Activated naive CD4-positive, alpha-beta T cell treated with anti-CD3 and anti-CD28 coated beads for 36 hours (primary cell): ENCODE measurements around the gene ADI1. TPM values are rescaled to one million over a fixed set of nuclear protein-coding genes. Genes with fewer than 3 reads are reported as not detected.
A peak's percentile ranks its signal among the peaks of the same experiment; 100 is the strongest.

Experiments used
- CTCF ChIA-PET: fragments of 350-600 bp; sonication (Branson Sonifier 250); formaldehyde crosslinking; loops from one replicate; lab custom pipeline; 2021; ENCODE audit warnings: antibody characterized with exemption; lab: Charles Lee
- DNase-seq: peaks from one replicate; pipeline ENCODE4 v3.0.0-alpha.2; 2020
- H3K27ac Mint-ChIP-seq: one replicate; pipeline ENCODE4 v1.8.0; 2021; ENCODE audit warnings: mild to moderate bottlenecking, mixed read lengths
- H3K27me3 Mint-ChIP-seq: one replicate; pipeline ENCODE4 v1.8.0; 2021; ENCODE audit warnings: low read depth, mixed read lengths
- H3K36me3 Mint-ChIP-seq: one replicate; pipeline ENCODE4 v1.8.0; 2021; ENCODE audit warnings: low read depth, mixed read lengths
- H3K4me1 Mint-ChIP-seq: one replicate; pipeline ENCODE4 v1.8.0; 2021; ENCODE audit warnings: low read depth, mixed read lengths
- H3K4me3 Mint-ChIP-seq: one replicate; pipeline ENCODE4 v1.8.0; 2021; ENCODE audit warnings: mild to moderate bottlenecking, moderate library complexity, mixed read lengths
- H3K9me3 Mint-ChIP-seq: one replicate; pipeline ENCODE4 v1.8.0; 2021; ENCODE audit warnings: mixed read lengths
- intact Hi-C: fragments of 100-400 bp; cut with micrococcal nuclease; formaldehyde crosslinking; loops from one replicate; pipeline ENCODE4 v1.15.1; 2023
- total RNA-seq, 2 experiments: library from RNA; stranded (reverse); gene quantifications; one replicate each; pipeline ENCODE4 v1.2.3, GENCODE V29; 2021

Gene ADI1
- total RNA-seq, 2 experiments from 2014 or later, result 45.6 to 49.8 TPM

DNA sequence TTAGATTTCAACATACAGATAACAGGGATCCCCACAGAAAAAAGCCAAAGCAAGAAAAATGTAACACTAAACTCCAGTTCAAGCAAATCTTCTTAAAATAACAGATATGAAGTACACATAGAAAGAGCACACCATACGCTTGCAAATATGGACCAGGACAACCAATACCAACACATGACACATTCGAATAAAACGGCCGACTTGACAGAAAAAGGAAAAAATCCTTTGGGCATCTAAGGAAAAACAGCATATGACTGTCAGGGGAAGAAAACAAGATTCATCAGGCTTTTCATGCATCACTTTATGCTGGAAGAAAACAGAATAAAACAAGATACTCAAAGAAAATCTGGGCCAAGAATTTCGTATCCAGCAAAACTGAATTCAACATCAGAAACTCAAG lies 22.8 kb upstream of the ADI1 start:
- CTCF ChIA-PET, result no interaction called here
- intact Hi-C loops, result no loop called here
- peak overlapping the region; percentile 31 for H3K27ac Mint-ChIP-seq
- no peaks in the 10 kb centered on the region for H3K27me3 Mint-ChIP-seq
- no peak for DNase-seq
- peaks cover 4% of the 10 kb centered on the region for H3K4me1 Mint-ChIP-seq
- no peaks in the 10 kb centered on the region for H3K9me3 Mint-ChIP-seq
- no peak overlapping the region for H3K4me3 Mint-ChIP-seq
- H3K36me3 Mint-ChIP-seq, result peaks cover 30% of the 10 kb centered on the region

DNA sequence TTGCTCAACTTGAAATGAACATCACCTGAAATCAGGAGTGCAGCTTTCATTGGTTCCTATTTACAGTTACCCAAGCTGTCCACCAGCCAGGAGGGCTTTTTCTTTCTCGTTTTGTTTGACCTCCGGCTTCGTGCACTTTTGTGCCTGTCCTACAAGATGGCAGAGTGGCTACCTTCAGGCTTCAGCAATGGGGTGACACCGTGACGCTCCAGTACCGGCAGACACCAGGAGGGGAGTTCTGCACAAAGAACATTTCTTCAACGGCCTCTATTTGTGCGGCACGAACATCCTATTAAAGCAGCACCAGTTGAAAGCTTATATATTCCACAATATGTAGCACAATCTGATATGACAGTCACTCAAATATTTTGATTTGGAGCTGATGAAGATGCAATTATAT lies 20.5 kb upstream of the ADI1 start:
- DNase-seq, result no peak
- intact Hi-C loops, result no loop called here
- peaks cover 23% of the 10 kb centered on the region for H3K36me3 Mint-ChIP-seq
- no peak overlapping the region for H3K4me3 Mint-ChIP-seq
- H3K27me3 Mint-ChIP-seq, result no peaks in the 10 kb centered on the region
- peaks cover 7% of the 10 kb centered on the region for H3K4me1 Mint-ChIP-seq
- no peak overlapping the region for H3K27ac Mint-ChIP-seq
- no peaks in the 10 kb centered on the region for H3K9me3 Mint-ChIP-seq
- CTCF ChIA-PET, result no interaction called here

DNA sequence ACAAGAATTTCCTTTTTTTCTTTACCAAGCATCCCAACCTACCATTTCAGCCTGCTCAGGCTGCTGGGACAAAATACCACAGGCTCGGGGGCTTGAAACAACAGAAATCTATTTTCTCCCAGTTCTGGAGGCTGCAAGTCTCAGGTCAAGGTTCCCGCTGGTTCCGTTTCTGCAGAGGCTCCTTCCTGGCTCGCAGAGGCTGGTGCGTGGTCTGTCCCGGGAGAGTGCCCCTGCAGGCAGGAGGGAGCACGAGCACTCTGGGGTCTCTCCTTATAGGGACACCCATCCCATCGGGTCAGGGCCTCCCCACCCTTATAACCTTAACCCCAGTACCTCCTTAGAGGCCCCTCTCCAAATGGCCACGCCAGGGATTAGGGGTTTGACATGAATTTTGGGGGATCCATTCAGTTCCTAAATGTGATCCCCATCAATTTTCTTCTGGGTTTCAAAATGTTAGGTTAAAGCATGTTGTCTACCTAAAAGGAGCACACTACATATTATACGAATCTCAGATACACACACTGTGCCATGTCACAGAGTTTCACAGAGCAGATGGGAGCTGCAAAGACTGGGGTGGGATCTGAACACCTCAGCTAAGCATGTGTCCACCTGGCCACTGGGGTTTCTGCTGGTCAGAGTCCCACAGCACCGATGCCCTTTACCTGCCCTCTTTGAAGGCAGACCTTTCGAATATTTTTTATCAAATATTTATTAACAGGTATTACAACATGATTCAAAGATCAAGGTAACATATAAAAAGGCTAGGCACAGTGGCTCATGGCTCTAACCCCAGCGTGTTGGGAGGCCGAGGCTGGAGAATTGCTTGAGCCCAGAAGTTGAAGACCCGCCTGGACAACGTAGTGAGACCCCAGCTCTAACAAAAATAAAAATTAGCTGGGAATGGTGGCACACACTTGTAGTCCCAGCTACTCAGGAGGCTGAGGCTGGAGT lies 17.6 kb upstream of the ADI1 start:
- DNase-seq, result no peak
- no peaks in the 10 kb centered on the region for H3K27me3 Mint-ChIP-seq
- CTCF ChIA-PET, result interaction anchor here (0.6 to 0.7 kb wide), 2 partner anchors 35 to 87 kb away, joined by 3 to 4 read pairs; no protein-coding TSS in a partner anchor
- H3K27ac Mint-ChIP-seq, result peak overlapping the region; percentile 83
- peaks cover 3% of the 10 kb centered on the region for H3K4me1 Mint-ChIP-seq
- H3K9me3 Mint-ChIP-seq, result no peaks in the 10 kb centered on the region
- intact Hi-C loops, result loop anchor here (1.0 to 2.0 kb wide), 3 partner anchors 18 to 114 kb away; partner anchors contain the start of genes ADI1 and RNASEH1
- peaks cover 12% of the 10 kb centered on the region for H3K36me3 Mint-ChIP-seq
- H3K4me3 Mint-ChIP-seq, result peak overlapping the region; percentile 61

DNA sequence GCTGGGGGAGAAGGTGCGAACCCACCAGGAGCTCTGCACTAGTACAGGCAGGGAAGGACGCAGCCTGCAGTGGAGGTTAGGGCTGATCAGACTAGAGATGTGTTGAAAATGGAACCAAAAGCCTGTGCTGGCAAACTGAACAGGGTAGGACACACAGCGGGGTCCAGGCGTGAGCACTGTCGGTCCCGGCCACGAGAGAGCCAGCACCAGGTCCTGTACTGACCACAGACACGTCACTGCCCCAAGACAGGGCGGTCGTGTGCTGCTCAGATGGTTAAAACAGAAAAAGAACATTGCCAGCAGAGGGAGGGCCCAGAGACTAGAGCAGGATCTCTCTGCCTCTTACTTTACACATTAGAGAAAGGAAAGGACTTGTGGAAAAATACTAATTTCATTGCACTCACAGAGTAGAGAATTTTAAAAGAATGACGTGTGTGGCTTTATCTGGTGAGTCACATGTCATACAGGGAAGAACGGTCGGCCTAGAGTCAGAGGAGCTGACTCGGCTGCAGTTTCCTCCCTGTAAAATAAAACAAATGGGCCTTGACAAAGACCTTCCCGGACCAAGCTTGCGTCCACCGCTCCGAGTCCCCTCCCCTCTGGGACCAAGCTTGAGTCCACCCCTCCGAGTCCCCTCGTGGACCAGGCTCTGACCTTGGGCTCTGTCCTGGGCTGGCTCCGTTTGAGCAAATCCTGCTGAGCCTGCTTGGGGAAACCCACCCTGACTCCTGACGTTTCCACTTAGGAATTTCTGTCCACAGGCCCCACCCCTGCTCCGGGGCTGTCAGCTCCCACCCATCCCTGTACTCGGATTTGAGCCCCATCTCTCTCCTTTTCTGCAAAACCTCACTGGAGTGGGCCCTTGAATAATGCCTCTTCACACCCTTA lies 16.7 kb upstream of the ADI1 start:
- H3K4me3 Mint-ChIP-seq, result peak overlapping the region; percentile 61
- no peaks in the 10 kb centered on the region for H3K27me3 Mint-ChIP-seq
- no peak for DNase-seq
- peaks cover 3% of the 10 kb centered on the region for H3K4me1 Mint-ChIP-seq
- intact Hi-C loops, result loop anchor here (1.0 to 2.0 kb wide), 3 partner anchors 17 to 115 kb away; partner anchors contain the start of genes ADI1 and RNASEH1
- CTCF ChIA-PET, result no interaction called here
- H3K36me3 Mint-ChIP-seq, result peaks cover 10% of the 10 kb centered on the region
- H3K9me3 Mint-ChIP-seq, result no peaks in the 10 kb centered on the region
- peak overlapping the region; percentile 83 for H3K27ac Mint-ChIP-seq

DNA sequence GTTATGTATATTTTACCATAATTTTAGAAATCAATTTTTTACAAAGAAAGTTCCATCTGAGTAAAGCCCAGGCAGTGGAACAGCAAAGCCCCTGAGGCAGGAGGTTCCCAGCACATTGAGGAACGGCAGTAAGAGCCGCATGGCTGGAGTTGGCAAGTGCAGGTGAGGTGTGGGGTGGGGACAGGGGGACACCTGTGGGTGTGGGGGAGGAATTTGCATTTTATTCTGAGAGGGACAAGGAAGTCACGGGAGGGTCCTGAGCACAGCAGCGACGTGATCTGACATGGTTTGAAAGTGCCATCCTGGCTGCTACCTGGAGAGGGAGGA lies 16.1 kb upstream of the ADI1 start:
- Mint-ChIP-seq H3K4me3 (no peak overlapping the region), H3K36me3 (peaks cover 10% of the 10 kb centered on the region), H3K9me3 (no peaks in the 10 kb centered on the region), H3K27ac (peak overlapping the region; percentile 83), H3K4me1 (peaks cover 3% of the 10 kb centered on the region), H3K27me3 (no peaks in the 10 kb centered on the region)
- CTCF ChIA-PET, result no interaction called here
- DNase-seq, result no peak
- intact Hi-C loops, result no loop called here

DNA sequence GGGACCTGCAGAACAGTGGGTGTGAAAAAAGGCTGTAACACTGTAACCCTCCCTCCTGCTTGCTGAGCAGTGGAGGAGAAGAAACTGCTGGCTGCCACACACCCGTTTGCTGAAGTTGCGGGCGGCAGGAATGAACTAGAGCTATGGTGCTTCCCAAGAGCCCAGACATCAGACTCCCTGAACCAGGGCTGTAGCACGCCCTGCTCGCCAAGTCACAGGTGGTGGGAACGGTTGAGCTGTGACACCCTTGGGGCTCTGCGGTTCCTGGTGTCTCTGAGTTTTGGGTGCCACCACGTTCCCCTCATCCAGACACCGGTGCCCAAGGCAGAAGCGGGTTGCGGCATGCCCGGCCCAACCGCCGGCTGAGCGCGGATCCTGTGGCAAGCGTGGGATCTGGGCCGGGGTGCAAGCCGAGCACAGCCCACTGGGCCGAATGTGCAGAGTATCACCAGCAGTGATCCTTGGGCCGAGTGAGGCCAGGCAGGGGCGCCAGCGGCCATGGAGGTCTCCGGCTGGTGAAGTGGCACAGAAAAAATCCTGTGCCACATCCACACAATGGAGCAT lies 15.0 kb upstream of the ADI1 start:
- CTCF ChIA-PET, result no interaction called here
- no peak overlapping the region for H3K27ac Mint-ChIP-seq
- H3K4me1 Mint-ChIP-seq, result peaks cover 3% of the 10 kb centered on the region
- H3K36me3 Mint-ChIP-seq, result peaks cover 7% of the 10 kb centered on the region
- H3K9me3 Mint-ChIP-seq, result no peaks in the 10 kb centered on the region
- intact Hi-C loops, result no loop called here
- no peak for DNase-seq
- no peak overlapping the region for H3K4me3 Mint-ChIP-seq
- no peaks in the 10 kb centered on the region for H3K27me3 Mint-ChIP-seq

DNA sequence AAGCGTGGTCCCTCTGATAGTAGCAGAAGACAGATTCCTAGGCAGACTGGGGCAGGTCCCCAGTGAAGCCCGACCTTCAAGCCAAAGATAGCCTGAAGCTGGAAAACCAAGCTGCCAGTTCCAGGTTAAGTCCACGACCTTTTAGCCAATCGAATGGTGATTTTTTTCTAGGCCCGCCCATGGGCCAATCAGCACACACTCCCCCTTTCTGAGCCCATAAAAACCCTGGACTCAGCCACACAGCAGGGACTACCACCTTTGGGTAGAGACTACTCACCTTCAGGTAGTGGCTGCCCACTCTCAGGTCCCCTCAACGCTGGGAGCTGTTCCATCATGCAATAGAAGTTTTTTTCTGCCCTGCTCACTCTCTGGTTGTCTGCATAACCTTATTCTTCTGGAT lies 14.5 kb upstream of the ADI1 start:
- no peak for DNase-seq
- Mint-ChIP-seq H3K4me3 (no peak overlapping the region), H3K36me3 (peaks cover 7% of the 10 kb centered on the region), H3K4me1 (peaks cover 3% of the 10 kb centered on the region), H3K9me3 (no peaks in the 10 kb centered on the region), H3K27ac (no peak overlapping the region), H3K27me3 (no peaks in the 10 kb centered on the region)
- intact Hi-C loops, result no loop called here
- CTCF ChIA-PET, result no interaction called here

DNA sequence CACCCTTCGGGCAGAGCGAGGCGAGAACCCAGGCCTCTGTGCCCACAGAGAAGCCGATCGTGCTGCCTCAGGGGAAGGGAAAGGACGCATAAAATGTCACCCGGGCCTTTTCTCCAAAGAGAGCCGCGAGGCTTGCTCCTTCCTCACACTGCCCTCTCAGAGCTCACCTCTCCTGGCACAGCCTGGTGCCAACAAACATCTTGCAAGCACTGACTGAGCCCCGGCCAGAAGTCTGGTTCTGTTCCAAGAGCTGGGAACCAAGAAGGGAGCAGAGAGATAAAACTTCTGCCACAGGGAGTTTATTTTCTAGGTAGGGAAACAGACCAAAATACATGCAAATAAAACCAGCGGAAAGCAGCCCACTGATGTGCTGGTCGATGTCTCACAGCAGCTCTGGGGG lies 13.6 kb upstream of the ADI1 start:
- Mint-ChIP-seq H3K9me3 (no peaks in the 10 kb centered on the region), H3K36me3 (peaks cover 7% of the 10 kb centered on the region), H3K4me1 (peaks cover 3% of the 10 kb centered on the region), H3K27me3 (no peaks in the 10 kb centered on the region), H3K27ac (no peak overlapping the region), H3K4me3 (no peak overlapping the region)
- CTCF ChIA-PET, result no interaction called here
- intact Hi-C loops, result no loop called here
- DNase-seq, result no peak

DNA sequence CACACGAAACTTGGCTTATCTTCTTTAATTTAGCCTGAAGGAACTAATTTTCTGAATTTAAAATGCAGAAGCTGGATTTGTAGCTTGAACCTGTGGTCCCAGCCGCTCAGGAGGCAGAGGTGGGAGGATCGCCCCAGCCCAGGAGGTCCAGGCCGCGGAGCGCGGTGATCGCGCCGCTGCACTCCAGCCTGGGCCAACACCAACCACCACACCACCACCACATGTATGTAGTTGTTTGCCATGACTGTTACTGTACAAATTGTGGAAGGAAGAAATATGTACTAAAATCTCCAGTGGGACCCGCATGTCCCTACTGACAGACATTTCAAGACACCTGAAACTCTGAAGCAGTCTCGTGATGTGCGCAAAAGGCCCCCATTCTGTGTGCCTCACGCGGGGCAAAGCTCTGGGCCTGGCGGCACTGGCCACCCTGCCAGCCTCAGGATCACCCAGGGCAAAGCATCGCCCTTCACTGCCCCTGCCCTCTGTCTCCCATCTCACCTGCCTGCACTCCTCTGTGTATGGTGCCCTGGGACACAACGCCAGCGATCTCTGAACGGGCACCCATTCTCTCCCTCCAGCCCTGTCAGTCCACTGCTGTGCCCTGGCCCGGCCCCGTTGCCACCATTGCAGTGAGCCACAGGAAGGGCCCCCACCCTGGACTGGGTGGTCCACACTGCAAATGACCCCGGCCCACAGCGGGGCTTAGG lies 10.1 kb upstream of the ADI1 start:
- H3K4me3 Mint-ChIP-seq, result no peak overlapping the region
- no peak overlapping the region for H3K27ac Mint-ChIP-seq
- no peaks in the 10 kb centered on the region for H3K27me3 Mint-ChIP-seq
- peaks cover 7% of the 10 kb centered on the region for H3K36me3 Mint-ChIP-seq
- CTCF ChIA-PET, result no interaction called here
- intact Hi-C loops, result no loop called here
- H3K9me3 Mint-ChIP-seq, result no peaks in the 10 kb centered on the region
- no peak for DNase-seq
- no peaks in the 10 kb centered on the region for H3K4me1 Mint-ChIP-seq

DNA sequence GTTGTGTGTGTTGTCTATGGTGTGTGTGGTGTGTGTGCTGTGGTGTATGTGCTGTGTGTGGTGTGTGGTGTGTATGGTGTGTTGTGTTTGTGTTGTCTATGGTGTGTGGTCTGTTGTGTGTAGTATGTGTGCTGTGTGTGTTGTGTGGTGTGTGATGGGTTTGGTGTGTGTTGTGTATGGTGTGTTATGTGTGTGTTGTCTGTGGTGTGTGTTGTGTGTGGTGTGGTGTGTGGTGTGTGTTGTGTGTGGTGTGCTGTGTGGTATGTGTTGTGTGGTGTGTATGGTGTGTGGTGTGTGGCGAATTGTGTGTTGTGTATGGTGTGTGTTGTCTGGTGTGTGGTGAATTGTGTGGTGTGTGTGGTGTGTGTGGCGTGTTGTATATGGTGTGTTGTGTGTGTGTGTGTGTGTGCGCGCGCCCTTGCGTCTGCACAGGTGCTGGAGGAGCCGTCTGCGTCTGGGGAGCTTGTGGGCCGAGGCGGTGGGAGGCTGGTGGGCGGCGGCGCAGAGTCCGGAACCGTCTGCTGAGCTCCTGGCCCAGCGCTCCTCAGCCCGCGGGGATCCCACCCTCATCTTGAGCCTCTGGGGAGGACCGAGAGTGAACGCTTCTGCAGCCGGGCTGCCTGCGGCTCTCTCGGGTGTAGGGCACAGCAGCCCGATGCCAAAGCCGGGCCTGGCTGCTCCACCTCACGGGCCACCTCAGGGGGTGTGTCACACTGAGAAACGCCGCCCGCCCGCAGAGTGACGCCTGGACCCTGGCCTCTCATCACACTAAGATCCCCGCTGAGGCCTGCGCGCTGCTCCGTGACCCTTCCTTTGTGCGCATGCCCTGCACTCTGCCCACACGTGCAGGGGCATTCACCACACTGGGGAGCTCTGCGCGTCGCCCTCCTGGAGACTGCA lies 8.8 kb upstream of the ADI1 start:
- no peak overlapping the region for H3K4me3 Mint-ChIP-seq
- no peaks in the 10 kb centered on the region for H3K36me3 Mint-ChIP-seq
- no peaks in the 10 kb centered on the region for H3K4me1 Mint-ChIP-seq
- no peak overlapping the region for H3K27ac Mint-ChIP-seq
- no peaks in the 10 kb centered on the region for H3K27me3 Mint-ChIP-seq
- CTCF ChIA-PET, result no interaction called here
- no peaks in the 10 kb centered on the region for H3K9me3 Mint-ChIP-seq
- no peak for DNase-seq
- intact Hi-C loops, result no loop called here

DNA sequence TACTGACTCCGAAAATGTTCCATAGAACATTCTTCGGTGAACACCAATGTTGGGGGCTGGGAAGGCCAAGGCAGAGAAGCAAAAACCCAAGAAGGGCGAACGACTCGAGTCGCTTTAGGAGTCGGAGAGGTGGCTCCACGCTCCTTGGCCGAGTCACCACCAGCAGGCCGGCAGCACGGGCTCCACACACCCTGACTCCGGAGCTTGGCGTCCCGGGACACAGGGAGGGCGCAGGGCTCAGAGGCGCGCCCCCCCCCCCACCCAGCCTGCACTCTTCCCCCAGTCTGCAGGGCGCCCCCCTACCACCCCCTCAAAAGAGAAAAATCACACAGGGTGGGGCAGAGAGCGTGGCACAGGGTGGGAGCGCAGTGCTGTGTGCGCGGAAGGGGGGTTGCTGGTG lies 7.5 kb upstream of the ADI1 start:
- Mint-ChIP-seq H3K27me3 (no peaks in the 10 kb centered on the region), H3K27ac (no peak overlapping the region), H3K4me1 (peaks cover under 1% of the 10 kb centered on the region), H3K9me3 (no peaks in the 10 kb centered on the region), H3K36me3 (no peaks in the 10 kb centered on the region), H3K4me3 (no peak overlapping the region)
- intact Hi-C loops, result no loop called here
- CTCF ChIA-PET, result no interaction called here
- DNase-seq, result no peak
